Activated gamma-delta T cell treated with Interleukin-2 at 50 U/mL for 16 hours (primary cell): Measurements from ENCODE around the gene CFAP57.

Experiments used
- DNase-seq: peaks from one replicate; pipeline ENCODE4 v3.0.0-alpha.2; 2020

Gene CFAP57

DNA sequence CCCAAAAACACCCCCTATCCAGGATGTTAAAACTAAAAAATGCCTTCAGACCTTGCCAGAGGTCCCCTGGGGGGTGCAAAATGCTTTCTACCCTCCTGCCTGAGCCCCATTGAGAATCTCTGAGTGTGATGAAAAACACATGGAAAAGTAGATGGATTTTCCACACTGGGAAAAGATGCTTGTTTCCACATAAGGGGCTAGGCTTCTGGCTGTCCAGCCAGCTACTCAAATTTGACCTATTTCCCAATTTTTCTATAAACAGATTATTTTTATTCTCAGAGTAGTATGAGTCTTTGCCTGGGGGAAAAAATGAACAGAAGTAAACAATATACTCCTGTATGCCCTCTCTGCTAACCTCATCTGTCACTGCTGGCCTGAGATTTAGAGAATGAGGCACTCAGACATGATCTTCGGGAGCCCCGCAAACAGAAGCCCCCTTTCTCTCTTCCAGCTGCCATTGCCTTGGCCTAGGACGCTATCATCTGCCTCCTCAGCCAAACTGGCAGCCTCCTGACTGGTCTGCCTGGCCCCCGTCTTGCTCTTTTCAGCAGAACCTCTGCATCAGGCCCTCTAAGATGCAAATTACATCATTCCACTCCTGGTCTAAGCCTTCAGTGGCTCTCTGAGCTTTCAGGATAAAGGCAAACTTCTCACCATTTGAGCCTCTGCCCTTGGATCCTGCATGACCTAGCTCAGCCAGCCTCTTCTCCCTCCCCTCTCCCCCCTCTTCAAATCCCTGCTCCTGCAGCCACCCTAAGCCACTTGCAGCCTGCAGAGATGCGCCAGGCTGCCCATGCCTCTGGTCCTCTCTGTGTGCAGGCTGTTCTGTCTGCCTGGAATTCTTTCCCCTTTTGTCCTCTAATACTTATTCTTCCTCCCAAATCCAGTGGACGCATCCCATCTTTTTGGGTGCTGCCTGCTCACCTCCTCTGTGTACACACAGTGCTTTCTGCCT, 58.0 kb downstream of the CFAP57 start:
- no peak for DNase-seq

DNA sequence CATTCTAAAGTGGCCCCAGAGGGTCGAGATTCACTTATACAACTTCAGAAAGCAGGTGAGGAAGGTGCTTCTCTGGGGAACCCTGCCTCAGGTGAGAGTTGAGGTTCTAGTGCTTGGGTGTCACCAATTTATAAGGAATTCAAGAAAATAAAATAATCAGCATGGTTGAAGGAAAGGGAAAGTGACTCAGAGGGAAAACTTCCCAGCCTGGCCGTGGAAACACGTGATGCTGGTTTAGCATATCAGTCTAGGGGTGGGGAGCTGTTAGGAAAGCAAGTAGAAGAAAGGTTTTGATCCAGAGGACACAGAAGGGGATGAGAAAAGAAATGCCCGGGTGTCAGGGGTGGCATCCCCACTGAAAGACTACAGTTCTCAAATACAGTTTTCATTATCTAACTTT, 59.9 kb downstream of the CFAP57 start:
- DNase-seq: no peak

DNA sequence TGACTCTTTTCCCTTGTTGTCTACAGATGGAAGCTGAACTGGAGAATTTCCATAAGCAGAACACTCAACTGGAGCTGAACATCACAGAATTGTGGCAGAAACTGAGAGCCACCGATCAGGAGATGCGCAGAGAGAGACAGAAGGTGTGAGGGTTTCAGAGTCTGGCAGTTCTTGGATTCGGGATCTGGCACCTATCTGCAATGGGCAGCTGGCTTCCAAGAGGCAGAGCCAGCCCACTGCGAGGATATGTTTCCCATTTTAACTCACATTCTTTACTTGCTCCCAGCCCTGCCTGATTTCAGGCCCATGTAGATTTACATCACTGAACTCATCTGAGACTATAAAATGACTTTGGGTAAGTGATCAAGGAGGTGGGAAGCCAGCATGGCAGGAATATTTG, 60.4 kb downstream of the CFAP57 start:
- no peak for DNase-seq

DNA sequence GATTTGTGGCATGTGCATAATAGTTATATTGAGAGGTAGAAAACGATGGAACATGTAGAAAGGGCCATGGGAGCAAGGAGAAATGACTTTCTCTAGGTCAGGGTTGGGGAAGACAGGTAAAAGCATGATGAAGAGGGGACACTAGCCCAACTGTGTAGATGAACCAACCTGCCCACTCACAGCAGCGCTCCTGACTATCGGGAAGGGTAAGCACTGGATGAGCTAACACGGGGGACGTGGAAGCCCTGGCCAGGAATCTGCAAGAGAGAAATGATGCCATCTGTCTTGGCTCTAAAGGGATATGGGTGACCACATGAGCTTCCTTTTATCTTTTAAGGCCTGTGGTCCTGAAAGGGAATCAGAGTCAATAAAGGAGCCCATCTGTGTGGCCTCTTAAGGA, 61.5 kb downstream of the CFAP57 start:
- DNase-seq: no peak

DNA sequence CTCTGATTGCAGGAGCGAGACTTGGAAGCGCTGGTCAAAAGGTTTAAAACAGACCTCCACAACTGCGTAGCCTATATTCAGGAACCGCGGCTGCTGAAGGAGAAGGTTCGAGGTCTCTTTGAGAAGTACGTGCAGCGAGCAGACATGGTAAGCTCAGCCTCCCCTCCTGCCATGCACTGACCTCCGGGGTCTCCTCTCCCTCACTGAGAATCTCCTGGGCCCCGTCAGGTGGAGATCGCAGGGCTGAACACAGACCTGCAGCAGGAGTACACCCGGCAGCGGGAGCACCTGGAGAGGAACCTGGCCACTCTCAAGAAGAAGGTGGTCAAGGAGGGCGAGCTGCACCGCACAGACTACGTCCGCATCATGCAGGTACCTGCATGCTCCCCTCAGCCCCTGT, 62.1 kb downstream of the CFAP57 start:
- no peak for DNase-seq

DNA sequence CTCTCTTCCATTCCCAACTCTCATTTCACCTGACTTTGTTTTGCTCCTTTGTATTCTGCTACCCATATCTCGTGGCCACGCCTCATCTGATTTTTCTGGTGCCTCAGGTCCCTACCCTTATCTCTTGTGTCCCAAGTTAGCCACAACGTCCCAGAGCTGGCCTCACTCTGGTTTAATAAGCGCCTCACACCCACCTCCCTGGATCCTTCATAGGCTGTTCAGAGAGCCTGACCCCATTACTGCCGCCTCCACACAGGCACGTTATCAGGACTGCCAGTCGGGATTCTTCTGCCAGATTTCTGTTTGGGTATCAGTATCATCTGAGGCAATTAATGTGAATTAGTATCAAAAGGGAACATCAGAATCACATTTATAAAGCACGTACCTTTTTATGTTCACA, 62.9 kb downstream of the CFAP57 start:
- DNase-seq: no peak

DNA sequence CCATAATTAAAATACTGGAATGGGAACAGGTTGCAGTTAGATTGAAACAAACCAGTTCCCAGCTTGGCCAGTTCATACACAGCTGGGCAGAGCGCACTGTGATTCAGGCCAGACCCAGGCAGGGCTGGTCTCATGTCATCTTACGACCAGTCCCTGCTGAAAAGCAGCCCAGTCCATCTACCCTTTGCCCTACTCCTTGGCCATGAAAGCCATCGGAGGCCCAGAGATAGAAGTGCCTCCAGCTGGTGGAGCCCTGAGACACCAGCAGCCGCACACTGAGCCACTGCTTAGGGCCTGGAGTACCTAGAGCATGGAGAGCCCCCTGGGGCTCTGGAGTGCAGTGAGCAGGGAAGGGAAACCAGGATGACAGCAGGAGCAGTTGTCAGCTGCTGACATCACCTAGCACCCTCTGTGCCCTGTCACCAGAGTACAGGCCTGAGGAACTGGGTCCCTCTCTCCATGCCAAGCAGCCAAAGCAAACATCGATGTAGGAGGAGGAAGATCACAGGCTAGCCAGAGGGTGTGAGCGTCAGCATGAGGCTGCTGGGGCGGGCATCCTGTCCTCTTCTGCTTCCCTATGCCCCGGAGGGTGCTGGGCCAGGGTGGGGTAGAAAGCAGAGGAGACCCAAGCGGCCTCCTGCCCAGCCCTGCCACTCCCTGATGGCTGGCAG, 63.5 kb downstream of the CFAP57 start:
- DNase-seq: no peak

DNA sequence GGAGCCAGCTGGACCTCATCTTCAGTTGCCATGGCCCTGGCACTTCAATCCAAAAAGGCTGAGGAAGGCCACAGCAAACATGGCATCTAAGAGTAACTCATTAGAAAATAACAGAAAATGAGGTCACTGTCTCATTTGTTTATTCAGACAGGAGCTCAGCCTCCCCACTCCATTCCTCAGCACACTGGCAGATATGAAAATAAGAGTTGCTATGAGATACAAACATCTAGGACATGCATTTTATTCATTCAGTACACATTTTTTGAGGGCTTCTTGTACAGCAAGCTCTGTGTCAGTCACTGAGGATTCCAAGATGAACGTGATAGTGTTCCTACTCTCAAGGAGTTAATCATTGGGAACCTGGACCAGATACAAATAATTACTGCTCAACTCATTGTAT, 65.0 kb downstream of the CFAP57 start:
- DNase-seq: no peak

DNA sequence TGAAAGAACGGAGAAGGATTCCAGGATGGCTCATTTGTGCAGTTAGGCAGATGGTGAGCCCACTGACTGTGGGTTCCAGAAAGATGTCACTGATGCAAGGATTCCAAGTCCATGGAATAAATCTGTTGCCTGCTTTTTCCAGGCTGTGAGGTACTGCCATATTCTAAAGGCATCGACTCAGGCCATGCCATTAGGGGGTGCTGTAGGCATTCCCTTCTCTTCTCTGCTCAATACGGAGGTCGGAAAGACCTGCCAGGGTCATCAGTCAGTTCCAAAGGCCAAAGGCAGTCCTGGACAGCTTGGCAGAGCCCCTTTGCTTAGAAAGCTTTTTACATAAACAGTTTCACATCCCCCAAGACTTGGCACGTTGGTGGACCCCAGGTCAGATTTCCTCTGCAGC, 66.0 kb downstream of the CFAP57 start:
- no peak for DNase-seq

DNA sequence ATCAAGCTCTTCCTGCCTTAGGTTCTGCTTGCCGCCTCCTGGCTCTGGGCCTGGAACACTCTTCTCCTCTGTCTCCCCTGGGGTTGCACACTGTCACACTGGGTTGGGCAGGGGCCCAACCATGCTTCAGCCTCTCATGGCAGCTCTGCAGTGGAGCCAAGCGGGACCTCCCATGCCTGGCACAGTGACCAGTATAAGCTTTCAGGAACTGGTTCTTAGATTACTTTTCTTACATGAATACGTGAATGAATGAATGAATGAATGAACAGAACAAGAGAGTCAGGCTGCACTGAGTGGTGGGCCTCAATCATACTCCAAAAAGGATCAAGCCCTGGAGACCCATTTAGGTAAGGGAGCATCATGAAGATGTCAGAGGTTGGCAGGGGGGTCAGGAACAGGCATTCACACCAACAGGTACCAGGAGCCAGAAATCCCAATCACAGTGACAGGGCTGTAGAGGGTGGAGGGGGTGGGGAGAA, 66.9 kb downstream of the CFAP57 start:
- no peak for DNase-seq

DNA sequence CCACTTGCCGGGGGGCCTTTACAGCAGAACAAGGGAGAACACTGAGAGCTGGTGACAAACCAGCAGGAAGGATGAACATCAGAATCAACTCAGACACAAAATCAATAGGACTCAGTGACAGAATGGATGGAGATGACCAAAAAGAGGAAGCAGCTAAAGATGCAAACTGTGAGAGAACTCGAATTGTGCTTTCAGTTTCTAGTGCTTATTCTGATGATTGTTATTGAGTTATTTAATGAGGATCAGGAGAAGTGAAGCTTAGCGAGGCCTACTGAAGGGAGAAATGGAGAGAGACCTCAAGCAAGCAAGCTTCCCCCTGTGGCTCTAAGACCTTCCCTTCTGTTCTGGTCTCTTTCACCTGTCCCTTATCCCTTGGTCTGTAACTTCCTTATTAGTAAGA, 67.4 kb downstream of the CFAP57 start:
- no peak for DNase-seq

DNA sequence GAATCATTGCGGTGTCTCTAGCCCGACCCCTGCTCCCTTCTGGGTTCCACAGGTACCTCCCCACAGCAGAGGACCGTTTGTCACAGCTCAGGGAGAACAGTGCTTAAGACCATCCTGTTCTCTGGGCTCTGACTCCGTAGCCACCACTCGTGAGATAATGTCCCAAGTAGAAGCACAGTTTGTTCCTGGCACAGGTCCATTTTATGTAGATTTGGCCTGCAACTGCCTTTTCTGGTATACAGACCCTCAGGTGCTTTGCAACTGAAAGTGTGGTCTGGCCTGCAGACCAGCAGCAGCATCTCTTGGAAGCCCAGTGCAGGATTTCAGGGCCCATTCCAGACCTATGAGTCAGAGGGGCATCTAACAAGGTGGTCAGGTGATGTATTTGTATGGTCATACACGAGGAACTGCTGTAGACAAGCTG, 69.3 kb downstream of the CFAP57 start:
- DNase-seq: no peak

DNA sequence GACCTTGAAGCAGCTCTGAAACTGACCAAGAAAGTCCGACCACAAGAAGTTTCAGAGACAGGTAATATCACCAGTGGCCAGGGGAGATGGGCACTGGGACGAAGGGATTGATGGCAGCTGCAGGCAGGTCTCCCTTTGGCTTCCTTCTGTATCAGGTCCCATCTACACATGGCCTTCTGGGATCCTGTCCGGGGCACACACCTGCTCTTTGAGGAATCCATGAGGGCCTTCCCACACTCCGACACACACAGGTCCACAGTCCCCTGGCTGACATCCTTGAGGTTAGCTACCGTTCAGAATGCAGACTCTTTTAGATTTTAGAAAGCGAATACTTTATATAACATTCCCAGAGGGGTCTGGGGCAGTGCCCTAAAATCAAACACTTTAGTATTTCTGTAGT, 71.2 kb downstream of the CFAP57 start:
- no peak for DNase-seq

DNA sequence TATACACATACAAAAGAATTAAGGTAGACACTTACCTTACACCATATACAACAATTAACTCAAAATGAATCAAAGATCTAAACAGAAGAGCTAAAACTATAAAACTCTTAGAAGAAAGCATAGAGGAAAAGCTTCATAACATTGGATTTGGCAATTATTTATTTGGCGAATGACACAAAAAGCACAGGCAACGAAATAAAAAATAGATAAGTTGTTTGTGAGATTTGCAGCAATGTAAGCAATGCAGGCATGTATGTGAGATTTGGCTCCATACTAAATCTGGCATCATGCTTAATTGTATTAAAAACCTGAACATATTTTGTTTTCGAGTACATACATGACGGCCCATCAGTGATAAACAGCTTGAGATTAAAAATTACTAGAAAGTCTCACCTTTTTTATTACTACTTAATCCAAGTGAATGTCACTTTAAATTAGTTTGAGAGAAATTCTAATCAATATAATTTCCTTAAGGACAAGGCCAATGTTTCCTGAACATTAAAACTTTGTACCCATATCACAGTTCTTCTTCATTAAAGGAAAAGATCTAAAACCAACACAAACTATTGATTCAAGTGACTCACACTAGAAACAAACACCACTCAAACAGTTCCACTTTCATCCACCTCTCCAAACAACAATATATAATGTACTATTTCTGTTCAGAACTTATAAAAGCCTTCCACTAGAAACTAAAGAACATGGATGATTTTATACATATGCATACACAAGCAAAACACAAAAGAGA, 74.5 kb downstream of the CFAP57 start:
- no peak for DNase-seq

DNA sequence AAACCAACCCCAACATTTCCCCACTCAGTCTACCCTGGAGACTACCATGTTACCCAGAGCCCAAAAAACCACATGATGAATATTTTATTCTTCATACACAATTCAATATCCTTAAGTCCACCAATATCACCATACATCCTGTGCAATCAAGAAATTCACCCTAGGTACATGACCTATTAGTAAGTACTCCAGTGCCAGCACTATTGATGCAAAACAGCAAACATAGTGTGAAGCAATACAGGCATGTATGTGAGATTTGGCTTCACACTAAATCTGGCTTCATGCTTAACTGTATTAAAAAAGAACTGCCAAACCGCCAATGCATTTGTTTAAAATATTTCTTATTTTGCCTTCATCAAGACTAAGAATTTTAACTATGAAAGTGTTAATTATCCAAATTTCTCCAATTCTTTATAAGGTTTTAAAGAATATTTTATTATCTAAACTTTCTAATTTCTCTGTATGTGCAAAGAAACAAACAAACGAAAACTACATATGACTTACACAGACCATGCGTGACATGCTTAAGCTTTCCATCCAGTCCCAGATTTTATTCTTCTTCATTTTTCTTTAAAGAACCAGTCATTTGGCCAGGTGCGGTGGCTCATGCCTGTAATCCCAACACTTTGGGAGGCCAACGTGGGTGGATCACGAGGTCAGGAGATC, 75.3 kb downstream of the CFAP57 start:
- DNase-seq: no peak

DNA sequence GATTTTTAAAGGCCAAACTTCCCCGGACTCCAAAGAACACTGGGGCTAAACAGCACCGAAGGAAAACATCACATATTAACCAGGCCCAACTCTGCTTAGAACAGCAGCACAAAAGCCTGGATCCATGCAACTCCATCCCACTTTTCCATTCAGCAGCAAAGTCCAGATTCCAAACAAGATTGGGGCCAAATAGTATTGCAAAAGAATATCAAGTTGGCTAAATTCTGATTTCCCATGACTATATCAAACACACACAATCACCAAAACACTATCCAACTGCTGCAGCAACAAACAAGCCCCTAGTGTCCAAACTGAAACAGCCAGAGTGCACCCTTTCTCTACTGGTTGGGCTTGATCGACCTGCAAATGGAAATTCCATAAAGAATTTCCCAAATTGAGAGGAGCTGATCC, 78.2 kb downstream of the CFAP57 start:
- no peak for DNase-seq

DNA sequence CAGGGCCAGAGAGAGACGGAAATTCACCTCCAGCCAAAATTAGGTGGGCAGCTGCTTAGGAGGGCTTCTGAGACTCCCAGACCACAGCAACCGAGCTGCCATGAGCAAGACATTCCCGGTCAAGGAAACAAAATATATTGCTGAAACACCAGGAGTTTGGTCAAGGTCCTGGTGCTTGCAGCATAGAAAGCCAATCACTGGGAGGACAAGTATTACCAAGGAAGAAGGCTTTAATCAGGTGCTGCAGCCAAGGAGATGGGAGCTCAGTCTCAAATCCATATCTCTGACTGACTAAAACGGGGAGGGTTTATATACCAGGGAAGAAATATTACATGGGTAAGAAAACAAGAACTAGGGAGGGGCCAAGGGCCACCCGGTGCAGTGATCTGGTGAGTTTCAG, 78.9 kb downstream of the CFAP57 start:
- DNase-seq: no peak

DNA sequence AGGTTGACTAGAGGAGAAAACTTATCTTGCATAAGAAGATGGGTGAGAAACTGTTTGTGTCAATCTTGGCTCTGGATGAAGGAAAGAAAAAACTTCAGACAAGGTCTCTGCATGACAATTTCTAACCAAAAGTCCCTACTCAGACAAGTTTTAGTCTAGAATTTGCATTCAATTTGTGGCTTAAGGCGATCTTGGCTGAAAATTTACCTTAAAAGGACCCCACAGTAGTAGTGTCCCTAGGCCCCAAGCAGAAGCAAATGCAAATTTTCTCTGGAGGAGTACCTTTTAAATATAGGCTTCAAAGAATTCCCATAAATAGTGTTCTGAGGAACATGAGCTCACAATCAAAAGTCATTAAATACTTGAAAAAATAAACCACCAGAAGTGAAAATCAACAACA, 80.1 kb downstream of the CFAP57 start:
- DNase-seq: no peak

DNA sequence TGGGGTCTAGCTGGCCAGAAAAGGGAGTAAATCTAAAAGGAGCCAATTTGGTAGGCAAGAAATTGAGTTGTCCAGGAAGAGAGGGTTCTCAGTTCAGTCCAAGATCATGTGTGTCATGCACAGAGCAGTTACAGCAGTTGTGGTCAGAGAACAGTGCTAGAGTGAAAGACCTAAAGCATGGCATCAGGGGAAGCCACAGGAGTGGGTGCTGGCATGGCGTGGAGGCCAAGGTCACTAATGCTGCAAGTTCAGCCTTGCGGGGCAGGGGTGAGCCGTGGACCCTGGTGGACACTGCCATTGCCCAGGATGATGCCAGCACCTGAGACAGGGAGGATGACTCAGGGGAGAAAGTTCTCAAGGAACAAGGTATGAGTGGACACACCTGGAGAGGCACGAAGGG, 81.0 kb downstream of the CFAP57 start:
- DNase-seq: no peak

DNA sequence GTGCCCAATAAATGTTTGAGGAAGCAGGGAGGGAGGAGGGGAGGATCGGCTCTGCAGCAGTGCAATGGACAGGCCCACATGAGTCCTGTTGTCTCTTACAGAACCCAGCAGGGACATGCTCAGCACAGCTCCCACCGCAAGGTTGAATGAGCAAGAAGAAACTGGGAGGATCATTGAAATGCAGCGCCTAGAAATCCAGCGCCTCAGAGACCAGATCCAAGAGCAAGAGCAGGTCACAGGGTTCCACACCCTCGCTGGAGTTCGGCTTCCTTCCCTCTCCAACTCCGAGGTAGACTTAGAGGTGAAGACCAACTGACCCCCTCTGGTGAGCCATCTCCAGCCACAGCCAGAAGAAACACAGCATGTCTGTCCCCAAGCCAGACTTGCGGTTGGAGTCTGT, 81.7 kb downstream of the CFAP57 start:
- no peak for DNase-seq

DNA sequence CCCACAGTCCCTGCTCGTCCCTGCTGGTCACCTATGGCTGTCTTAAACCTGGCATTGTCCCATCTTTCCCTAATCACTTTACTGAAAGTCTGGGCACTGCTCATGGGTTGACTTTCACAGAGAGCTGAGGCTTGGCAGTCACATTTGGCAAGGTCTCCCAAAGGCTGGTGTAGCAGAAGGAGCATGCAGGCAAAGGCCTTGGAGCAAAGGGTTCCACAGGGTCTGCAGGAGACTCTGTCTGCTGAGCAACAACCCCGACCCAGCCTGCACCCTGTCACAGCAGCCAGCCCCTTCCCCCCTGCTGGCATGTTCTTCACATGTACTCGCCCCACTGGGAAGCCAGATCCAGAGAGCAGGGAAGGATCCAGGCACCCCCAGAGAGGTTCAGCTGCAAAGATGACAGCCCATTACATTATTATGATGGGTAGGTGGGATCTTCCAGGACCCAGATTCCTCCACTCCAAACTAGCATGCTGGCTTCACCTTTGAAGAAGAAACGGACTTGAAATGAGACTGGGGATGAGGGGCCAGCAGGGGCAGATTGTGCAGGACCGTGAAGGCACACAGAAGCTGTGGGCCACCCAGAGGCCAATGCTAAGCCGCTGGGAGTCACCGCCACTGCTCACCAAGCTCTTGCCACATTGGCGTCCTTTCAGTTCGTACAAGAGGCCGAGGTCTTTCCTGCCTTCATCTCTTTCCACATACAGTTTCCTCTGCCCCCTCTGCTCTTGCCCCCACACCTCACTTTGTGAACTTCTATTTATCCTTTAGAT, 83.5 kb downstream of the CFAP57 start:
- DNase-seq: no peak
